ENCODE measurements around the gene SLC49A4. TPM values are rescaled to one million over a fixed set of nuclear protein-coding genes. Genes with fewer than 3 reads are reported as not detected.

SLC49A4 gene
- polyA plus RNA-seq, 3 donors: 12.9 to 19.0 (median 18.6) TPM

DNA sequence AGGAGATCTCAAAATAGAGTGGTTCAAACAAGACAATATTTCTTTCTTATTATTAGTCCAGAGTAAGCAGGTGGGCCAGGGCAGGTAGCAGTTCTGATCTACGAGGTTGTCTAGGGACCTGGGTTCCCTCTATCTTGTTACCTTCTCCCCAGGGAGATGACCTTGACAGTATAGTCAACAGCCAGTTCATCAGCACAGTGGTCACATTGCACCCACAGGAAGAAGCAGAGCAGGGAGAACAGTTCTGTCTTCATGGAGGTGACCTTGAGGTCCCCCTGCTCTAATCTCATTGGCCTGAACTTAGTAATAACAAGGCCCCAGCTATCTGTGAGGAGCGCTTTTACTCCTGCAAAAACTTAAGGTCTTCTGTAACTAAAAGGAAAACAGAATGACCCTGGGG is 21.7 kb downstream of the SLC49A4 start:
- Mint-ChIP-seq H3K4me3 (no peak overlapping the region), H3K9me3 (peaks cover 0 to 3% (median 0%) of the 10 kb centered on the region in 7 donors), H3K27ac (peak overlapping the region in 1 of 7 donors; percentile 27), H3K36me3 (peaks cover 67 to 79% of the 10 kb centered on the region in 2 donors), H3K4me1 (no peaks in the 10 kb centered on the region), H3K27me3 (ENCODE audit: low read depth in 3 of 3) (no peaks in the 10 kb centered on the region)
- no peaks in the 10 kb centered on the region for H3K9me3 ChIP-seq (replicated peaks in 1 of 2; ENCODE audit: control insufficient read depth in 1 of 2, insufficient read depth in 1 of 2, low read length in 2 of 2)
- peaks cover 35 to 95% of the 10 kb centered on the region in 2 donors for H3K36me3 ChIP-seq (replicated peaks in 1 of 2; ENCODE audit: control insufficient read depth in 1 of 2, insufficient read depth in 2 of 2, low read length in 2 of 2)
- H3K4me3 ChIP-seq (replicated peaks in 1 of 3; ENCODE audit: low read depth in 2 of 3, low read length in 3 of 3): no peak overlapping the region
- peaks cover 77% of the 10 kb centered on the region for H4K20me1 ChIP-seq (ENCODE audit: insufficient read depth, low read length)
- no peaks in the 10 kb centered on the region for H3K27me3 ChIP-seq (ENCODE audit: control insufficient read depth in 2 of 2, insufficient read depth in 2 of 2, low read length in 2 of 2)
- no CpG with 5 or more reads among the region's 2 CpGs for WGBS (ENCODE audit: insufficient coverage)
- no peaks in the 10 kb centered on the region for H3K4me1 ChIP-seq (ENCODE audit: control insufficient read depth in 1 of 2, insufficient read depth in 2 of 2, low read length in 2 of 2)
- H3K4me2 ChIP-seq (replicated peaks; ENCODE audit: extremely low read depth, low read length, poor library complexity, severe bottlenecking): no peak overlapping the region
- peaks cover 17% of the 10 kb centered on the region for H3K79me2 ChIP-seq (ENCODE audit: insufficient read depth, low read length)
- TF ChIP-seq, protein P1, sequence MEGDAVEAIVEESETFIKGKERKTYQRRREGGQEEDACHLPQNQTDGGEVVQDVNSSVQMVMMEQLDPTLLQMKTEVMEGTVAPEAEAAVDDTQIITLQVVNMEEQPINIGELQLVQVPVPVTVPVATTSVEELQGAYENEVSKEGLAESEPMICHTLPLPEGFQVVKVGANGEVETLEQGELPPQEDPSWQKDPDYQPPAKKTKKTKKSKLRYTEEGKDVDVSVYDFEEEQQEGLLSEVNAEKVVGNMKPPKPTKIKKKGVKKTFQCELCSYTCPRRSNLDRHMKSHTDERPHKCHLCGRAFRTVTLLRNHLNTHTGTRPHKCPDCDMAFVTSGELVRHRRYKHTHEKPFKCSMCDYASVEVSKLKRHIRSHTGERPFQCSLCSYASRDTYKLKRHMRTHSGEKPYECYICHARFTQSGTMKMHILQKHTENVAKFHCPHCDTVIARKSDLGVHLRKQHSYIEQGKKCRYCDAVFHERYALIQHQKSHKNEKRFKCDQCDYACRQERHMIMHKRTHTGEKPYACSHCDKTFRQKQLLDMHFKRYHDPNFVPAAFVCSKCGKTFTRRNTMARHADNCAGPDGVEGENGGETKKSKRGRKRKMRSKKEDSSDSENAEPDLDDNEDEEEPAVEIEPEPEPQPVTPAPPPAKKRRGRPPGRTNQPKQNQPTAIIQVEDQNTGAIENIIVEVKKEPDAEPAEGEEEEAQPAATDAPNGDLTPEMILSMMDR (IDR thresholded peaks at IDR 0.05): no peak
- no peak overlapping the region for H3K27ac ChIP-seq (ENCODE audit: low read depth in 1 of 2, low read length in 2 of 2)
- H3K9ac ChIP-seq (ENCODE audit: insufficient read depth, low read length, poor library complexity, severe bottlenecking): no peak overlapping the region
- intact Hi-C loops (cut with micrococcal nuclease): no loop called here
- no peak for DNase-seq
- H2AFZ ChIP-seq (ENCODE audit: insufficient read depth, low read depth, low read length, poor library complexity, severe bottlenecking): no peak overlapping the region

DNA sequence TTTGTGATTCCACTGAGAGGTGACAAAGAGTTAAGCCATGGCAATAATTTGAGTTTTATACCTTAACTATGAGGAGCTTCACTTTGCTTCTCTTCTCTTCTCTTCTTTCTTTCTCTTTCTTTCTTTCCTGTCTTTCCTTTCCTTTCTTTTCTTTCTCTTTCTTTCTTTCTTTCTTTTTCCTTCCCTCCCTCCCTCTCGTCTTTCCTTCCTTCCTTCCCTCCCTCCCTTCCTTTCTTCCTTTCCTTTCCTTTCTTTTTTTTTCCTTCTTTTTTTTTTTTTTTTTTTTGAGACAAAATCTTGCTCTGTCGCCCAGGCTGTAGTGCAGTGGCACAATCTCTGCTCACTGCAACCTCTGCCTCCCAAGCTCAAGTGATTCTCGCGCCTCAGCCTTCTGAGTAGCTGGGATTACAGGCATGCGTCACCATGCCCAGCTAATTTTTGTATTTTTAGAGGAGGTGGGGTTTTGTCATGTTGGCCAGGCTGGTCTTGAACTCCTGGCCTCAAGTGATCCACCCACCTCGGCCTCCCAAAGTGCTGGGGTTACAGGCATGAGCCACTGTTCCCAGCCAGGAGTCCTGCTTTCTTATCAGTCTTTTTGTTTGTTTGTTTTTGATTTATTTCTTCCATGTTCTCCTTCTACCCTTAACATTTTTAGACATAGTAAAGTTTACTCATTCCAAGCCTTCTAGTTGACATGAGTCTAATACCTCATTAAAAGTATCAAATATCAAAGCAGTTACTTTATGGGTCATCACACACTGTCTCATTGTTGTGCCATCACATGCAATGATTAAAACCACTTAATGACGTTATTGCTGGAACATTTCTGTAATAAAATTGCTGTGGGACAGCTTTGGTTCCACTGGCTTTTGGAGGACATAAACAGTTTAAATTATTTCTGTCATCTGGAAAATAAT is 29.9 kb downstream of the SLC49A4 start:
- Histone ChIP-seq H2AFZ (ENCODE audit: insufficient read depth, low read depth, low read length, poor library complexity, severe bottlenecking) (no peak overlapping the region), H4K20me1 (ENCODE audit: insufficient read depth, low read length) (peaks cover 82% of the 10 kb centered on the region), H3K36me3 (replicated peaks in 1 of 2; ENCODE audit: control insufficient read depth in 1 of 2, insufficient read depth in 2 of 2, low read length in 2 of 2) (peaks cover 44 to 92% of the 10 kb centered on the region in 2 donors), H3K27me3 (ENCODE audit: control insufficient read depth in 2 of 2, insufficient read depth in 2 of 2, low read length in 2 of 2) (no peaks in the 10 kb centered on the region), H3K79me2 (ENCODE audit: insufficient read depth, low read length) (peaks cover 16% of the 10 kb centered on the region), H3K27ac (ENCODE audit: low read depth in 1 of 2, low read length in 2 of 2) (peak overlapping the region; percentile 20 to 66), H3K4me1 (ENCODE audit: control insufficient read depth in 1 of 2, insufficient read depth in 2 of 2, low read length in 2 of 2) (peaks cover 17 to 18% of the 10 kb centered on the region in 2 donors), H3K9ac (ENCODE audit: insufficient read depth, low read length, poor library complexity, severe bottlenecking) (no peak overlapping the region), H3K9me3 (replicated peaks in 1 of 2; ENCODE audit: control insufficient read depth in 1 of 2, insufficient read depth in 1 of 2, low read length in 2 of 2) (no peaks in the 10 kb centered on the region), H3K4me3 (replicated peaks in 1 of 3; ENCODE audit: low read depth in 2 of 3, low read length in 3 of 3) (no peak overlapping the region), H3K4me2 (replicated peaks; ENCODE audit: extremely low read depth, low read length, poor library complexity, severe bottlenecking) (peak overlapping the region; percentile 25)
- peaks cover 65 to 80% of the 10 kb centered on the region in 2 donors for H3K36me3 Mint-ChIP-seq
- peaks cover 18% of the 10 kb centered on the region for H3K4me1 Mint-ChIP-seq
- intact Hi-C loops (cut with micrococcal nuclease): no loop called here
- 100% methylated on average over 1 of the region's 7 CpGs for WGBS (ENCODE audit: insufficient coverage)
- DNase-seq: no peak
- peak overlapping the region in 6 of 7 donors; percentile 30 to 86 (median 54) for H3K27ac Mint-ChIP-seq
- peaks cover 0 to 2% (median 0%) of the 10 kb centered on the region in 3 donors for H3K27me3 Mint-ChIP-seq (ENCODE audit: low read depth in 3 of 3)
- peaks cover 0 to 5% (median 0%) of the 10 kb centered on the region in 7 donors for H3K9me3 Mint-ChIP-seq
- TF ChIP-seq, protein P1 (IDR thresholded peaks at IDR 0.05): no peak
- H3K4me3 Mint-ChIP-seq: no peak overlapping the region
